Right cardiac atrium (tissue), 5 donors: ENCODE data around the gene EIF1AD. TPM values are rescaled to one million over a fixed set of nuclear protein-coding genes. Genes with fewer than 3 reads are reported as not detected.

Experiments used
- ATAC-seq, 2 donors: fragments of 200-7000 bp; cut with Tn5 transposase; one replicate each; pipeline versions ENCODE4 v1.8.0 to v1.9.1; 2020; ENCODE audit warnings: moderate library complexity in 2 of 2, mild to moderate bottlenecking in 1 of 2
- DNase-seq, 3 donors: peaks; one replicate each; pipeline ENCODE4 v3.0.0-alpha.2; 2020
- H3K27ac ChIP-seq: one replicate; pipeline ENCODE4 v1.5.1; 2013; ENCODE audit warnings: mild to moderate bottlenecking, low read length, control low read depth, moderate library complexity
- H3K27me3 ChIP-seq: one replicate; pipeline ENCODE4 v1.6.1; 2013; ENCODE audit not compliant: control insufficient read depth, insufficient read depth
- H3K4me1 ChIP-seq: one replicate; pipeline ENCODE4 v1.6.1; 2013; ENCODE audit warnings: low read length; ENCODE audit not compliant: control insufficient read depth, insufficient read depth
- H3K4me3 ChIP-seq: one replicate; pipeline ENCODE4 v1.5.1; 2013; ENCODE audit warnings: low read length, control low read depth
- H3K9me3 ChIP-seq: one replicate; pipeline ENCODE4 v1.6.1; 2013; ENCODE audit warnings: low read length; ENCODE audit not compliant: control insufficient read depth
- WGBS: extraction: QIAGEN DNeasy Blood & Tissue Kit; methylation state at CpG from one replicate; pipeline ENCODE4 v1.1.7; 2013; 5-methylcytosine and 5-hydroxymethylcytosine counted together
- intact Hi-C, 4 donors: fragments of 100-400 bp; cut with DNase I; formaldehyde crosslinking; loops; one replicate each; pipeline versions ENCODE4 v1.11.0 to v1.14.0; 2022 to 2023
- polyA plus RNA-seq: library from polyadenylated mRNA; stranded (reverse); fragments of 200-250 nt; gene quantifications from one replicate; pipeline ENCODE4 v1.2.3, GENCODE V29; 2013
- total RNA-seq, 4 donors: library from RNA; stranded (reverse); fragmentation: NEBNext Ultra II Directional; extraction: Animal tissue kit (Norgen Biotek cat#: 25700); gene quantifications; one replicate each; pipeline ENCODE4 v1.2.1, GENCODE V29; 2021
- donor health status: healthy with polysubstance abuse.
- donor health status: DM: no; HTN: yes; CAD: no.
- donor health status: DM: no; HTN: no; CAD: no.
- donor health status: DM: no; HTN: yes; CAD: no; lungs with severe emphysema.
- donor health status: DM: yes; HTN: yes; CAD: no.

The EIF1AD gene
- total and polyA plus RNA-seq, 5 donors = 18.5 to 22.2 (median 20.2) TPM

- Histone ChIP-seq H3K4me3 (no peak overlapping the region), H3K9me3 (no peaks in the 10 kb centered on the region), H3K4me1 (no peaks in the 10 kb centered on the region), H3K27ac (no peak overlapping the region), H3K27me3 (no peaks in the 10 kb centered on the region)
- 72% methylated on average over 8 of the region's 8 CpGs for WGBS
- intact Hi-C loops = no loop called here
- DNase-seq (no peak), ATAC-seq (no peak)
These were observed 18.3 kb upstream of the EIF1AD start for GRCh38 chr11:66020212-66020611.

DNA sequence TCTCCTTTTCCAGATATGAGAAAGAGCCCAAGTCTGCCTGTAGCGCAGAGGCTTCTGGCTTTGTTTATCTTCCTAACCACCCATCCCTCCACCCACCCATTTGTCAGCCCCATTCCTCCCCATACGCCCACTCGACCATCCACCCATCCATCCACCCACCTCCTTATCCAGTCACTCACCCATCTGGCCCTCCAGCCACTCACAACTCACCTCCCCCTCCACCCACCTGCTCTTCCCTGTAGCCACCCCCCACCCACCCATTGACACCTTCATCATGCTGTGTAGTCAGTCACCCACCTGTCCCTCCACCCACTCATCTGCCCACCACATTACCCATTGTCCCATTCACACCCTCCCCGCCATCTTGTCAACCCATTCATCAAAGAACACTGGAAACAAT is 15.4 kb upstream of the EIF1AD start:
- no peak overlapping the region for H3K27ac ChIP-seq
- WGBS = 77% methylated on average over 4 of the region's 4 CpGs
- intact Hi-C loops = no loop called here
- DNase-seq (no peak), ATAC-seq (no peak)
- H3K9me3 ChIP-seq = no peaks in the 10 kb centered on the region
- H3K4me1 ChIP-seq = no peaks in the 10 kb centered on the region
- H3K27me3 ChIP-seq = no peaks in the 10 kb centered on the region
- H3K4me3 ChIP-seq = no peak overlapping the region

- no peak overlapping the region for H3K4me3 ChIP-seq
- no peaks in the 10 kb centered on the region for H3K9me3 ChIP-seq
- intact Hi-C loops = no loop called here
- no peak overlapping the region for H3K27ac ChIP-seq
- WGBS = 81% methylated on average over 10 of the region's 10 CpGs
- no peak for ATAC-seq
- no peaks in the 10 kb centered on the region for H3K4me1 ChIP-seq
- no peak for DNase-seq
- H3K27me3 ChIP-seq = no peaks in the 10 kb centered on the region
These were observed 14.8 kb upstream of the EIF1AD start for GRCh38 chr11:66016793-66017177.

DNA sequence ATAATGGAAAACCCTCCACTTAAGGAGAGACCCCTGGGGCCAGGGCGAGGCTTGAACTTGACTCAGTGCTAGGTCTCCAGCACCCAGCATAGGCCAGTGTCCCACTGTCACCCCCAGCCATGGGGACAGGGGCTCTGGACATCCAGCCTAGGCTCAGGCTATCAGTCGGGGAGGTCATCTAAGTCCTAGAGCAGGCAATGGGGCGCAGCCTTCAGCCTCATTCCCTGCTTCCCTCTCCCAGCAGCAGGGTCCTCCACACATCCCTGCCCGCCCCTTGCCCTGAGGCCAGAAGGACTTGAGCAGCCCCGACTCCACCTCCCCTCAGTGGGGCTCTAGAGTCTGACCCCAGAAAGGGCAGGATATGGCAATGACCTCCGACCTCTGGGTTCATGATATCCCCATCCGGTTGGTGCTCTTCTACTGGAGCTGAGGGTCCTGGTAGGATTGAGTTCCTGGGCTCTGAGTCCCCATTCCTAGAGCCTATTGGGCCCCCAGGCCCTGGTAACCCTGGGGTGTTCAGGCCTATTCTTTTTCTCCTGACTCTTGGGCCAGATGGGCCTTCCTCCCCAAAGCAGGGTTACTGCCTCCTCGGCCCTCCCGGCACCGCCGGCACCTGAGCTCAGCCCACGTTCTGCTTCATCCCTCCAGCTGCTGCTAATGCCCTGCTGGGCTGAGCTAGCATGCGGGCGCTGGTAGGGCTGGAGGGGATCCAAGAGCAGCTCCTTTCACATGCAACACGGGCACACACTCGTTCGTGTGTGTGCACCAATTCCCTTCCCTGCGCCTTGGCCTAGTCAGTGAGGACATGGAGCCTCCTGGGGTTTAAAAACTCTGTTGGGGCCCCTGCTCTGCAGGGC is 14.2 kb upstream of the EIF1AD start:
- DNase-seq (no peak), ATAC-seq (peak in 1 of 2 donors; percentile 6)
- WGBS = 73% methylated on average over 18 of the region's 18 CpGs
- no peaks in the 10 kb centered on the region for H3K9me3 ChIP-seq
- H3K4me1 ChIP-seq = no peaks in the 10 kb centered on the region
- H3K27ac ChIP-seq = no peak overlapping the region
- no peak overlapping the region for H3K4me3 ChIP-seq
- H3K27me3 ChIP-seq = no peaks in the 10 kb centered on the region
- intact Hi-C loops = no loop called here

DNA sequence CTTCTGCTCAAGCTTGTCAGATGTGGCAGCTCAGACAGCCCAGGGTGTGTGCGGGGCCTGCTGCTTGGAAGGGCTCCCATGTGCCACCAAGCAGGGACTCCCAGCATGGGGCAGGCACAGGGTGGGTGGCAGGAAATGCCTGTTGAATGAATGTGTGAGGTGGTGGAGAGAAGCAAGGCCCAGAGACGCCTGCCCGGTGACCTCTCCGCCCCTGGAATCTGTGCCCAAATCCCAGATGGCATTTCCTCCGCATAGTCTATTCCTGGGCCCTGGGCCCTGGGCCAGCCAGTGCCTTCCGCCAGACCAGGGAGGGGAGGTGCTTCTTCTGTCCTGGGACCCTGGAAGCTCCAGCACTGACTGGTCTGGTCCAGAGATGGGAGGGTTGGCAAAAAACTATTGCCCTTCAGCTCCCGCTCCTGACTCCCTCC is 13.5 kb upstream of the EIF1AD start:
- 46% methylated on average over 7 of the region's 7 CpGs for WGBS
- intact Hi-C loops = no loop called here
- DNase-seq (peak in 1 of 3 donors; percentile 40), ATAC-seq (peak; percentile 59 to 60)
- Histone ChIP-seq H3K27ac (no peak overlapping the region), H3K9me3 (no peaks in the 10 kb centered on the region), H3K4me3 (no peak overlapping the region), H3K27me3 (no peaks in the 10 kb centered on the region), H3K4me1 (no peaks in the 10 kb centered on the region)

GRCh38 chr11:66014804-66015453 is 13.0 kb upstream of the EIF1AD start:
- no peaks in the 10 kb centered on the region for H3K4me1 ChIP-seq
- H3K9me3 ChIP-seq = no peaks in the 10 kb centered on the region
- intact Hi-C loops = no loop called here
- H3K27me3 ChIP-seq = no peaks in the 10 kb centered on the region
- H3K27ac ChIP-seq = no peak overlapping the region
- ATAC-seq (no peak), DNase-seq (no peak)
- no peak overlapping the region for H3K4me3 ChIP-seq
- WGBS = 75% methylated on average over 6 of the region's 6 CpGs

DNA sequence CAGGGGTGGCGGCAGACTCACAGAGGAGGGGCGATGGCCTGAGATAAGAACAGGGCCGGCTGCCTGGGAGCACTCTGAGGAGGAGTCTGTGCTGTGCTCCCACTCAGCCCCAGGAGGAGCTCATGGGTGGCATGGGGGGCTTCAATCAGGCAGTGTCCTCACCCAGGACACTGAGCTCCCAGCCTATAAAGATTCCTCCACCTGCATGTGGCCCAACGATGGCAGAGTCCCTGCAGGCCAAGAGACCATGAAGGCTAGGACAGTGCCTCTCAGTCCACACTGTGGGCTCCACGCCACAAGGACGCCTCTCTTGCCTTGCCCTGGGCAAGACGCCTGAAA is 11.8 kb upstream of the EIF1AD start:
- 60% methylated on average over 7 of the region's 7 CpGs for WGBS
- H3K27ac ChIP-seq = no peak overlapping the region
- no peaks in the 10 kb centered on the region for H3K4me1 ChIP-seq
- H3K9me3 ChIP-seq = no peaks in the 10 kb centered on the region
- H3K4me3 ChIP-seq = no peak overlapping the region
- DNase-seq = no peak
- no peak for ATAC-seq
- no peaks in the 10 kb centered on the region for H3K27me3 ChIP-seq
- intact Hi-C loops = no loop called here

DNA sequence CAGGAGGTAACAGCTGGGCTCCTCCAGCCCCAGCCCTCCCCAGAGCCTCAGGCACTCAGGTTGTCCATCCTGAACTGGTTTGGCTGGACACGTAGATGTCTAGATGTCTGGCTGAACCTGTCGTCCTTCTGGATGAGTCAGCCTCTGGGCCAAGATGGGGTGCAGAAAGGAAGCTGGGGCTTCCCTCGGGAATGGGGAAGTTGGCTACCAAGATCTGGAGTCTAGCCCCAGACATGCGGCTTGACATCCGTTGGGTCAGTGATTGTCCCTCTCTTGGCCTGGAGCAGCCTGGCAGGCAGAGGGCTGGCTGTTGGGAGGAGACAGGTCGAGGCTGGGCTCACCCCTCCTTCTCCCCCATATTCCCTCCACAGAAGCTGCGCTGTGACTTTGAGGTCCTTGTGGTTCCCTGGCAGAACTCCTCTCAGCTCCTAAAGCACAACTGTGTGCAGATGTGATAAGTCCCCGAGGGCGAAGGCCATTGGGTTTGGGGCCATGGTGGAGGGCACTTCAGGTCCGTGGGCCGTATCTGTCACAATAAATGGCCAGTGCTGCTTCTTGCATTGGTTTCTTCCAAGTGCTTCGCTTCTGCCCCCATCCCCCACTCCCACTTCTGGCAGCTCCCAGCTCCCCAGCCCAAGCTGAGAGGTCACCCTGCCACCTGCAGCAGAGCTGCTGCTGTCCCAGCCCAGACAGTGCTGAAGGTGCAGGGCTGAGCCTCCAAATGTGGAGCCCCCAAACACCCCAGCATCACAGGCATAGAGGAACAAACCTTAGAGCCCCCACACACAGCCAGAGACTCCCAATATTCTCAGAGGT is 11.2 kb upstream of the EIF1AD start:
- H3K27me3 ChIP-seq = no peaks in the 10 kb centered on the region

DNA sequence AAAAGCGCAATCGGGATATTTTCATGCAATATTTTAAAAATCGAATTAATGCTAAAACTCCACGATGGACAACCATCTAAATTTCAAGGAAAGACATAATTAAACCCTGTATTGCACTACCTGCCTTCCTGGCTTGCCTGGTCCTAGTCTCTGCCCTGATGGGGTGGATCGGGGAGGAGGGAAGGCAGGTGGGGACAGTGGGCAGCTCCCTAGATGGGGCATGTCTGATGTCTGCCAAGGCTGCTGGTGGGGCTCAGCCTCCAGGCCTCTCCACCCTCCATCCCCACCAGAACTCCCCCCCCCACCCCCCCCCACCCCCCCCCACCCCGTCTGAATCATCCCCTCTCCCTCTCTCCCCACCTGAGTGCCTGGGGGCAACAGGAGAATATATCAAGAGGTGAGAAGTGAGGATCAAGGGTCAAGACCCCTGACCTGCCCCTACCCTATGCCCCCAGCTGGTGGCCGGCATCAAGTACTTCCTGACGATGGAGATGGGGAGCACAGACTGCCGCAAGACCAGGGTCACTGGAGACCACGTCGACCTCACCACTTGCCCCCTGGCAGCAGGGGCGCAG is 10.5 kb upstream of the EIF1AD start:
- no peaks in the 10 kb centered on the region for H3K9me3 ChIP-seq
- no peak for ATAC-seq
- intact Hi-C loops = no loop called here
- H3K4me1 ChIP-seq = no peaks in the 10 kb centered on the region
- no peak overlapping the region for H3K4me3 ChIP-seq
- WGBS = 58% methylated on average over 12 of the region's 12 CpGs
- no peaks in the 10 kb centered on the region for H3K27me3 ChIP-seq
- DNase-seq = no peak
- H3K27ac ChIP-seq = no peak overlapping the region

More for the DNA sequence above, 11.2 kb upstream of the EIF1AD start:
- H3K4me1 ChIP-seq = no peaks in the 10 kb centered on the region
- no peaks in the 10 kb centered on the region for H3K9me3 ChIP-seq
- WGBS = 54% methylated on average over 12 of the region's 12 CpGs
- DNase-seq = no peak
- H3K4me3 ChIP-seq = no peak overlapping the region
- ATAC-seq = no peak
- no peak overlapping the region for H3K27ac ChIP-seq
- intact Hi-C loops = no loop called here

- H3K9me3 ChIP-seq = no peaks in the 10 kb centered on the region
- H3K27me3 ChIP-seq = no peaks in the 10 kb centered on the region
- no peak within 1 kb of the TSS for H3K4me3 ChIP-seq
- ATAC-seq = no peak
- WGBS = 8% methylated on average over 61 of the region's 61 CpGs
- intact Hi-C loops = no loop called here
- DNase-seq = peak in 1 of 3 donors; percentile 53
- H3K27ac ChIP-seq = no peak within 1 kb of the TSS
- no peaks in the 10 kb centered on the region for H3K4me1 ChIP-seq
These were observed 9.9 kb upstream of the EIF1AD start, which contains the start of gene CST6 for GRCh38 chr11:66011785-66012303. TSS of gene CST6 (plus strand) at chr11:66012008. CDS start at chr11:66012045, 37 bp downstream.
